Epithelial cell of proximal tubule (primary cell): ENCODE measurements around the gene ASB16. TPM values are rescaled to one million over a fixed set of nuclear protein-coding genes. Genes with fewer than 3 reads are reported as not detected.
A peak's percentile ranks its signal among the peaks of the same experiment; 100 is the strongest.

Experiments
- DNase-seq: peaks from one replicate; pipeline ENCODE4 v3.0.0-alpha.2; 2011; ENCODE audit warnings: low read depth
- H3K4me3 ChIP-seq: 2 replicates; pipeline ENCODE4 v1.5.1; 2011; ENCODE audit warnings: low read depth, mild to moderate bottlenecking, low read length
- total RNA-seq: library from RNA; depleted of rRNA; stranded (reverse); fragments of >200 nt; gene quantifications from 2 replicates; pipeline ENCODE4 v1.2.3, GENCODE V29; 2015
- TF ChIP-seq, protein P1 (sequence below): conservative IDR thresholded peaks from 2 replicates; pipeline ENCODE4 v1.5.1; 2012; ENCODE audit warnings: low read depth, mild to moderate bottlenecking, low read length

ASB16 gene
- total RNA-seq, 1 donor from 2014 or later, result not detected

DNA sequence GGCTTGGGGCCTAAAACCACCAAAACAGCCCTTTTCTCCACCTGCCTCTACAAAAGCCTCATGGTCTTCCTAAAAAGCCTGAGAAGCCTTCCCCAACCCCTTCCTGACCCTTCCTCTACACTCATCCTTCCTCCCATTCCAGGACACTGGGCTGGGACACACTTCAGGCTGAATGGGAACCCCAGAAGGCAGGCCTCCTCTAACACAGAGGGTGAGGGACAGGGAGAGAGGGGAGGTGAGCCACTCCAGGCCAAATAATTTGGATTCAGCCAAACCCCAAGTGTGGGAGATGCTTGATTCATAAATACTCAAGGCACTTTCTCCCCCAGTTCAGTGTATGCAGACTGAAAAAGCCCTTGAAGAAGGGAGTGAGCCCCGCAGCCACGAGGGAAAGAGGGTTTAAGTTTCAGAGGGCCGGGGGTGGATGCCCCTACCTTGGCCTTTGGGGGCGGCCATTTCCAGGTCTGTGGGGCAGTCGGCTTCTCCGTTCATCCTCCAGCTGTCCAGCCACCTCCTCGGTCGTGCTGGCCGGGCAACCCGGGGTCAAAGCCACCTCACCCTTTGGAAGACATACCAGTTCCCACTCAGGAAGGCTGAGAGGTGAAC, 47.3 kb downstream of the ASB16 start:
- H3K4me3 ChIP-seq, result peak overlapping the region; percentile 66
- TF ChIP-seq, protein P1, sequence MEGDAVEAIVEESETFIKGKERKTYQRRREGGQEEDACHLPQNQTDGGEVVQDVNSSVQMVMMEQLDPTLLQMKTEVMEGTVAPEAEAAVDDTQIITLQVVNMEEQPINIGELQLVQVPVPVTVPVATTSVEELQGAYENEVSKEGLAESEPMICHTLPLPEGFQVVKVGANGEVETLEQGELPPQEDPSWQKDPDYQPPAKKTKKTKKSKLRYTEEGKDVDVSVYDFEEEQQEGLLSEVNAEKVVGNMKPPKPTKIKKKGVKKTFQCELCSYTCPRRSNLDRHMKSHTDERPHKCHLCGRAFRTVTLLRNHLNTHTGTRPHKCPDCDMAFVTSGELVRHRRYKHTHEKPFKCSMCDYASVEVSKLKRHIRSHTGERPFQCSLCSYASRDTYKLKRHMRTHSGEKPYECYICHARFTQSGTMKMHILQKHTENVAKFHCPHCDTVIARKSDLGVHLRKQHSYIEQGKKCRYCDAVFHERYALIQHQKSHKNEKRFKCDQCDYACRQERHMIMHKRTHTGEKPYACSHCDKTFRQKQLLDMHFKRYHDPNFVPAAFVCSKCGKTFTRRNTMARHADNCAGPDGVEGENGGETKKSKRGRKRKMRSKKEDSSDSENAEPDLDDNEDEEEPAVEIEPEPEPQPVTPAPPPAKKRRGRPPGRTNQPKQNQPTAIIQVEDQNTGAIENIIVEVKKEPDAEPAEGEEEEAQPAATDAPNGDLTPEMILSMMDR, result no peak
- DNase-seq, result no peak

- TF ChIP-seq, protein P1, result peak; percentile 58
- DNase-seq, result no peak
- H3K4me3 ChIP-seq, result peak overlapping the region; percentile 66
Measured at GRCh38 chr17:44218344-44219107, 48.0 kb downstream of the ASB16 start.

- peak overlapping the region; percentile 66 for H3K4me3 ChIP-seq
- no peak for DNase-seq
- TF ChIP-seq, protein P1, result peak; percentile 28
Measured at GRCh38 chr17:44219108-44219615, 48.7 kb downstream of the ASB16 start.

GRCh38 chr17:44219616-44220212, 49.2 kb downstream of the ASB16 start, which contains the start of gene UBTF:
UBTF (minus strand) TSS chr17:44219675; CDS start chr17:44218229, 1,446 bp downstream.
- peak within 1 kb of the TSS; percentile 89 for H3K4me3 ChIP-seq
- TF ChIP-seq, protein P1, result no peak
- DNase-seq, result no peak

DNA sequence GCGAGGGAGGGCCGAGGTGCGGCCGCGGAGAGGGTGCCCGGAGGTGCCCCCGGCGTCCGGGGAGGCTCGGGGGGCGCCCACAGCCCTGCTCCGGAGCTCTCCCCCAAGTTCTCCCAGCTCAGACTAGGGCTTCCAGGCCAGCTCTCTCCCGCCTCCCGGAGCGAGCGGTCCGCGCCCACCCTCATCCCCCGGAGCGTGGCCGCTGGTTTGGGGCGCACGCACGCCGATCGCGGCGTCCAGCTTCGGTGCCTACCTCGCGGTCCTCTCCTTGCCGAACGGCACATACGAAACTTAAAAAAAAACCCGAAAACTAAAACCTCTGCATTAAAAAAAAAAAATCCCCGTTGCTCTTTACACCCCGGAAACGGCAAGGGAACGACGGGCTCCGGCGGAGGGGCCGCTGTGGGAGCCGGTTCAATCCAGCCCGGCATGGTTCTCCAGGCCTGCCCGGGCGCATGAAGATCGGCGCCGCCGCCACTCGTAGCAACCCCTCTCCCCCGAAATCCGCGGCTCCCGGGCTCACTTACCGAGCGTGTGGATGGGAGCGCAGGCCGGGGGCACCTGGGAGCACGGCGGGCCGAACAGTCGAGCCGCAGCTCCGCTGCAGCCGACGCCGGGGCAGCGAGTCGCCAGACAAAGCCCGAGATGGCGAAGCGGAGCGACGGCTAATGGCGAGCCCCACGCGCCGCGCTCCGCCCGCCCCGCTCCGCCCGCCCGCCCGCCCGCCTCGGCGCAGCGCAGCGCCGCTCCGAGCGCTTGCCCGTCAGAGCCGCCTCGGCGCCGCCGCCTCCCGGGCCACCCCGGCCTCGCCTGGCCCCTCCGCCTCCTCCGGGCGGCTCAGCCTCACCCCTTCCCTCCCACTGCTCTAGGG, 49.9 kb downstream of the ASB16 start:
- peak overlapping the region; percentile 89 for H3K4me3 ChIP-seq
- TF ChIP-seq, protein P1, result no peak
- no peak for DNase-seq

GRCh38 chr17:44221084-44221861, 50.8 kb downstream of the ASB16 start:
- no peak for DNase-seq

More at GRCh38 chr17:44221084-44221861, 50.8 kb downstream of the ASB16 start:
- H3K4me3 ChIP-seq, result peak overlapping the region; percentile 89
- TF ChIP-seq, protein P1, result no peak
